Right ventricle myocardium superior (tissue), 1 donor: ENCODE results near the gene THRAP3. TPM values are rescaled to one million over a fixed set of nuclear protein-coding genes. Genes with fewer than 3 reads are reported as not detected.

Experiments used
- ATAC-seq: fragments of 200-7000 bp; cut with Tn5 transposase; one replicate; pipeline ENCODE4 v1.9.1; 2020; ENCODE audit warnings: mild to moderate bottlenecking; ENCODE audit not compliant: poor library complexity
- DNase-seq: peaks from one replicate; pipeline ENCODE4 v3.0.0-alpha.2; 2020
- intact Hi-C: fragments of 100-400 bp; cut with DNase I; formaldehyde crosslinking; loops from one replicate; pipeline ENCODE4 v1.11.2; 2022
- total RNA-seq: library from RNA; stranded (reverse); fragmentation: NEBNext Ultra II Directional; extraction: Animal tissue kit (Norgen Biotek cat#: 25700); gene quantifications from one replicate; pipeline ENCODE4 v1.2.1, GENCODE V29; 2021
- donor health status: DM: no; HTN: yes; CAD: no; lungs with severe emphysema.

The THRAP3 gene
- total RNA-seq, 1 donor from 2014 or later: 57.6 TPM

DNA sequence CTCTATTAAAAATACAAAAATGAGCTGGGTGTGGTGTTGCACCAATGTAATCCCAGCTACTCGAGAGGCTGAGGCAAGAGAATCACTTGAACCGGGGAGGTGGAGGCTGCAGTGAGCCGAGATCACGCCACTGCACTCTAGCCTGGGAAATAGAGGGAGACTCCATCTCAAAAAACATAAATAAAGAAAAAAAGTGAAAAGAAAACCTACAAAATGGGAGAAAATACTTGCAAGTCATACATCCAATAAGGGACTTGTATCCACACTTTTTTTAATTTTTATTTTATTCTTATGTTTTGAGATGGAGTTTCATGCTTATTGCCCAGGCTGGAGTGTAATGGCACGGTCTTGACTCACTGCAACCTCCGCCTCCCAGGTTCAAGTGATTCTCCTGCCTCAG, 52.4 kb downstream of the THRAP3 start:
- no peak for ATAC-seq

DNA sequence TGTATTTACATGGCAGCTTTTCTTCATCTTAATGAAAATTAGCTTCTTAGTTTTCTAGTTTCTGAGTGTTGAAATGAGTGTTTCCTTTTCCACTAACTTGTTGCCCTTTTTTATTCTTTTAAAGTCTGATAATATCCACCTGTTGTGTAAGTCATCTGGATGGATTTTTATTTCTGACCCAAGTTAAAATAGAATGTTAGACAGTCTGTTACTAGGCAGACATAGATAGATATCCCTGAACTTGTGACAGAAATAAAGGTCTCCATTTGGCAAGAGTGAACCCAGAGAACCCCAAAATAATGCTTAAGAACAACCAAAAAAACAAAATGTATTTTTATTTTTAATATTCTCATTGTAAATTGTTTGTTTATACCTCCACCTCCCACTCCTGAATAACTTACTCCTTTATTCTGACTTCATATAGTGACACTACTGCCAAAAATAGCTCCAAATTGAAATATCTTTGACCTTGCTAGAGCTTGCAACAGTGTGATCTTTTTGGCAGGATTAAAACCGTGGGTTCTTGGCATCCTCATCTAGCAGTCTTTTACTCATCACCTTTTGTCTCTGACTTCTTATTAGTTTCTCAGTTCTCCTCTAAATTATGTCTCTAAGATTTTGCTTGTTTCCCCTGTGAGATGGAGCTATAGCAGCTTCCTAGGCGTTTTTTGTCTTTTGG, 55.0 kb downstream of the THRAP3 start:
- intact Hi-C loops: no loop called here

More for the DNA sequence above, 52.4 kb downstream of the THRAP3 start:
- DNase-seq: no peak
- intact Hi-C loops: no loop called here

DNA sequence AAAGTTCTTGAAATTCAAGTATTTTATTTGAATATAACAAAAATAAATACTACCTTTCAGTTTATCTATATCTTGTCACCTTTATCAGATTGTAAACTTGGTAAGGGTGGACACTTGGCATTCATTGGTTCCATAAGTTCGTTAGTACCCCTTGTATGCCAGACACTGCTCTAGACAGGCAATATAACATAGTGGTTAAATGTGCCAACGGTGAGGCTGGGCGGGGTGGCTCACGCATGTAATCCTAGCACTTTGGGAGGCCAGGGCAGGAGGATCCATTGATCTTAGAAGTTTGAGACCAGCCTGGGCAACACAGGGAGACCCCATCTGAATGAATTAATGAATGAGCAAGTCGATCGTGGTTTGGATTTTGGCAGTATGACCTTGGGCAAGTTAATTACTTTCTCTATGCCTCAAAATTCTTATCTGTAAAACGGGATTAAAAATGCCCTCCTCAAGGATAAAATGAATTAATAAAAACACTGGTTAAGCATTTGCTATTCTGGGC, 55.6 kb downstream of the THRAP3 start:
- intact Hi-C loops: loop anchor here (5.0 kb wide), 1 partner anchor 58 kb away; the partner anchor contains the start of gene THRAP3
- DNase-seq (no peak), ATAC-seq (peak; percentile 13)

More for the DNA sequence above, 55.0 kb downstream of the THRAP3 start:
- DNase-seq: no peak
- peak; percentile 71 for ATAC-seq

DNA sequence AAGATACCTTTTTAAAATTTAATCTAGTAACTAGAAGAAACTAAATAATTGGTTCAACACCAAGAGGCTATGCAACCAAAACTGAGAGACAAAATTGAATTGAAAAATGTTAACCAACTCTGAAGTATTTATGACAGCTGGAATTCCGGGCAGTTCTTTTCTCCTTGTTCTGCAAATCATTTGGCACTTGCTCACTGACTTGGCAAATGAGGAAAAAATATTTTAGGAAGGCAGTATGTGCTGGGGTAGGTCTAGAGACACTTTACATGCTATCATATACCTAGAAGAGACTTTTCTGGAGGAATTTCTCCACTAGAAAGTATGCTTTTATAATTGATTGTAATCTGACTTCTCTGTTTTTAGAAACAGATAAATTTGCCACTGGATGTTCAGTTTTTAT, 59.8 kb downstream of the THRAP3 start:
- peak; percentile 46 for ATAC-seq
- DNase-seq: no peak
- intact Hi-C loops: loop anchor here (5.0 kb wide), 1 partner anchor 62 kb away; the partner anchor contains the start of gene THRAP3

DNA sequence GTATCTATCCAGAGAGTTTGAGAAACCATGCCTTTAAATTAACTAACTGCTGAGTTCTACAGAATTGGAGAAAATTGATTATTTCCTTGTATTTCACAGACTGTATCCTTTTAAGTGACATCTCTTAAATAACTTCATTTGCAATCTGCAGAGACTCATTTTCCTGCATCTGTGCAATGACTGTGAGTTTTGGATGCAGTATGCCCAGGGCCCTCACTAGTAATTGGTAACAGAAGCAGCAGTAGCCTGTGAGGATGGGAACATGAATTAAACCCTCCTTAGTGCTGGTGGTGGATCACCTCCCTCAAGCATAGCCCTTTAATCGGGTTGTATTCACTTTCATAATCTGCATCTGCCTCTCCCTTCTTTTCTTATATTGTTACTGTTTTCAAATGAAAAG, 60.3 kb downstream of the THRAP3 start:
- ATAC-seq: peak; percentile 21
- intact Hi-C loops: loop anchor here (5.0 kb wide), 1 partner anchor 62 kb away; the partner anchor contains the start of gene THRAP3
- no peak for DNase-seq

DNA sequence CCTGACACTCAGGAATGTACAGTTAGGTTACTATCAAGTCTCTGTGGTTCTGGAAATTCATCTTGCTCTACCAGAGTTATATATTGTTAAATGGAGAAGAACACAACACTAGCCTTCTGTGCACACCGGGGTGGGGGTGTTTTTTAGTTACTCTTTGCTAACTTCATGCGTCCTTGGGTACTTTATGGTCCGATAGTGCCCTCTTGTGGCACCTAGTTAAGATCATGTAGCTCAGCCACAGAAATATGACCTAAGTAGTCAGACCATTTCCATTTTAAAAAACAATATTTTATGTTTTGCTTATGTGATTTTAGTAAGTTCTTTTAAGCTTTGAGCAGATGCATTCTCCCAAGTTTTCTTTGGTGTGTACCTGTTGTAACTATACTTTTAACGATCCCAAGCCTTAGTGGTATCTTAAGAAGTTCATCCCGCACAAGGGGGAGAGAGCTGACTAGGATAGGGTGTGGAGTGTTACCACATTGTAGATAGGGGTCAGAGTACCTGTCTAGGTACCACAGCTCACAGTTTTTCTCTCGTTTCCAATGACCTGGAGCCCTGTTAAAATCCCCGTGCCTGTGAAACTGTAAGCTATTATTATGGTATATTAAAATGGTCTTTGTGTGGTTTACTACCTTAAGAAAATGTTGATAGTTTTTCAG, 61.3 kb downstream of the THRAP3 start:
- DNase-seq (no peak), ATAC-seq (peak; percentile 82)
- intact Hi-C loops: loop anchor here (5.0 kb wide), 2 partner anchors 128 to 188 kb away; partner anchors contain the start of gene MAP7D1

DNA sequence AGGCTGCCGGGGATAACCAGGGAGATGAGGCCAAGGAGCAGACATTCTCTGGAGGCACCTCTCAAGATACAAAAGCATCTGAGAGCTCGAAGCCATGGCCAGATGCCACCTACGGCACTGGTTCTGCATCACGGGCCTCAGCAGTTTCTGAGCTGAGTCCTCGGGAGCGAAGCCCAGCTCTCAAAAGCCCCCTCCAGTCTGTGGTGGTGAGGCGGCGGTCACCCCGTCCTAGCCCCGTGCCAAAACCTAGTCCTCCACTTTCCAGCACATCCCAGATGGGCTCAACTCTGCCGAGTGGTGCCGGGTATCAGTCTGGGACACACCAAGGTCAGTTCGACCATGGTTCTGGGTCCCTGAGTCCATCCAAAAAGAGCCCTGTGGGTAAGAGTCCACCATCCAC, 62.6 kb downstream of the THRAP3 start:
- intact Hi-C loops: loop anchor here (5.0 kb wide), 2 partner anchors 130 to 190 kb away; partner anchors contain the start of gene MAP7D1
- ATAC-seq (no peak), DNase-seq (no peak)

DNA sequence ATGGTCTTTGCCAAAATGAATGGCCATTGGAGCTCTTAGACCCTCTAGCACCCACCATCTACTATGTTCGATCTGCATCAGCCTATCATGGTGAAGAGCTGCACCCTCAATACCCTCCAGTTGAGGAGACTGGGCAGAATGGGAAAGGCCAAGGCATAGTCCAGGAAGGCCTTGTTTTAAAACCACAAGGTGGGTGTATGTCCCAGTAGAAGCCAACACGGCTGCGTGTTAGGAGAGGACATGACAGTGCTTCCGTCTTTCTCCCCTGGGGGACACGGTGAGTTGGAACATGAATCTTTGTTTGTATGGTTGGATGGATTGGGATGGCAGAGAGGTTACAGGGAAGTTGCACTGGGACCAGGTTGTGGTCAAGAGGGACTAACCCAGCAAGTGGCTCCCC, 63.4 kb downstream of the THRAP3 start:
- DNase-seq (no peak), ATAC-seq (no peak)
- intact Hi-C loops: loop anchor here (5.0 kb wide), 2 partner anchors 130 to 190 kb away; partner anchors contain the start of gene MAP7D1

DNA sequence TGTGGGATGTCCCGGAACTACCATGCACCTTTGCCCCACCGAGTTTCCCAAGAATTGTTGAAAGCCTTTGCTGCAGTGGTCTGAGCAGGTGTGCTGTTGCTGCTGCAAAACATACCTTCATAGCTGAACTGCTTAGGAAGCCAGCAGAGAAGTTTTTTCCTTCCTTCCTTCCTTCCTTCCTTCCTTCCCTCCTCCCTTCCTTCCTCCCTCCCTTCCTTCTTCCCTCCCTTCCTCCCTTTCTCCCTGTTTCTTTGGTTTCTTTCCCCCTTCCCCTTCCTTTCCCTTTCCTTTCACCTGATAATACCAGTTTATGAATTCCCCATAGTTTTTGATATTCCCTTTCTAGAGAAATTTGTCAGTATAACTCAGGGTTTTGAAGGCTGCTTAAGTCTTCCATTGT, 71.1 kb downstream of the THRAP3 start:
- intact Hi-C loops: no loop called here
- DNase-seq: no peak
- no peak for ATAC-seq

DNA sequence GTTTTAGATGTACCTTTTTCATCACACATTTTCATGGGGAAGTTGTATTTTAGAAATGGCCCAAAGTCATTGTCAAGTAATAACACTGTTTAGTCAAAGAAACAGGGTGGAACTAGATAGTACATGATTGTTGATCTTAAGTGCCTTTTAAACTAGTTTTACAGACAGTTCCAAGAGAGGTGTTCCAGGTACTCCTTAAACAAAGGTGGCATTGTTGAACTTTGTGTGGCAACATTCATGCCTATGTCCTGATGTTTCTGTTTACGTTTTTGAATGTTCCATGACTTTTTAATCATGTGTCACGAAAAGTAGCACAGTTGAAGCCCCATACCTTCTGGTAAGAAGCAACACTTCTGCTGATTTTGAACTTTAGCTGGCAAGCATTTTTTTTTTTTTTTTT, 72.8 kb downstream of the THRAP3 start:
- intact Hi-C loops: no loop called here
- ATAC-seq (no peak), DNase-seq (no peak)

DNA sequence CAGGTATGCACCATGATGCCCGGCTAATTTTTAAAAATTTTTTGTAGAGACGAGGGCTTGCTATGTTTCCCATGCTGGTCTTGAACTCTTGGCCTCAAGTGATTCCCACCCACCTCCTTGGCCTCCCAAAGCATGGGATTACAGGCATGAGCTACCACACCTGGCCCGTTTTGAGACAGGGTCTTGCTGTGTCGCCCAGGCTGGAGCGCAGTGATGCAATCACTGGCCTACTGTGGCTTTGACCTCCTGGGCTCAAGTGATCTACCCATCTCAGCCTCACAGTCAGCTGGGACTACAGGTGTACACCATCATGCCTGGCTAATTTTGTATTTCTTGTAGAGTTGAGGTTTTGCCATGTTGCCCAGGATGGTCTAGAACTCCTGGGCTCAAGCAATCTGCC, 74.4 kb downstream of the THRAP3 start:
- DNase-seq: no peak
- ATAC-seq: no peak
- intact Hi-C loops: no loop called here

DNA sequence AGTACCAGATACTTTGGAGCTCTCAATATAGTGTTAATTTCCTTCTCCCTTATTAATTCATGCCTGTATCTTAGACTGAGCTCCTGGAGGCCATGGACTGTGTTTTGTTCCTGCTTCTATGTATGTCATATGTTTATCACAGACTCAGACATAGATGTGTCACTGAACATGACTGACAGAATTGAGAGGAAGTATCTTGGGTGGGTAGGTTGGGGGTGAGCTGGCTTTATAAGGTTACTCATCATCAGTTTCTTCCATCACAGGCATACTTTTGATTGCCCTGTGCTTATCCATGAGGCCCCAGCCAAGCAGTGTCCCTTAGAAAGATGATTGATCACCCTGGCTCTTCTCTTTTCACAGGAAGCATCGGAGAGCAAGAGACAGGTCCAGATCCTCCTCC, 76.3 kb downstream of the THRAP3 start:
- no peak for ATAC-seq
- intact Hi-C loops: no loop called here

DNA sequence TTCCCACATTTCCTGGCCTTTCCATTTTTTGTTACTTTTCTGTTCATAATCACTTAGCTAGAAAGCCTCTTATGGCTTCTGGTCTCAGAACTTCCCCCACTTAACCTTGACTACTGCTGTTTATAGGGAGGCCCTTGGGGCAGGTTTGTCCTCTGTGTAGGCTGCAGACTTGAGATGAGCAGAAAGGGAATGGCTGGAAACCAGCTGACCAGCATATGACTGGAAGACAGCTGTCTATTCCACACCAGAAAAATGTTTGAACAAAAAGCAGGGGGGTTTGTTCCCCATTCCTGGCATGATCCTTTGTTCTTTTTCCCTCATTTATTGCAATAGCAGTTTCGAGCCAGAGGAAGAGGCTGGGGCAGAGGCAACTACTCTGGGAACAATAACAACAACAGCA, 77.0 kb downstream of the THRAP3 start:
- intact Hi-C loops: no loop called here

More for the DNA sequence above, 76.3 kb downstream of the THRAP3 start:
- no peak for DNase-seq

DNA sequence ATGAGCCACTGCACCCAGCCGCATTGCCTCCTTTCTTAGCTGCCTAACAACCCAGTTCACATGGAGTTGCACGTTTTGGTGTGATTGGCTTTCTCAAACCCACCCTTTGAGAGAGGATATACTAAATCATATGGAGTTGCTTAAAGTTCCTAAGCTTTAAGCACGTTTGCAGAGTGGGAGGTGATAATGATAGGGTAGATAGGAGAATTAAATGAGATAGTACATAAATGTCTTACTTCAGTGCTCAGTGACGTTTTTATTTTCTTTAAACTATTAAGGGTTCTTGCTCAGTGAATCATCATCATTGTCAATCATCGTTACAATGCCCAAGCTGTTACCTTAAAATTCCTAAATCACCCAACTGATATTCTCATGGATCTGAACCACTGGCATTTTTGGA, 79.0 kb downstream of the THRAP3 start:
- DNase-seq: no peak
- intact Hi-C loops: no loop called here
- no peak for ATAC-seq

More for the DNA sequence above, 77.0 kb downstream of the THRAP3 start:
- ATAC-seq (no peak), DNase-seq (no peak)

DNA sequence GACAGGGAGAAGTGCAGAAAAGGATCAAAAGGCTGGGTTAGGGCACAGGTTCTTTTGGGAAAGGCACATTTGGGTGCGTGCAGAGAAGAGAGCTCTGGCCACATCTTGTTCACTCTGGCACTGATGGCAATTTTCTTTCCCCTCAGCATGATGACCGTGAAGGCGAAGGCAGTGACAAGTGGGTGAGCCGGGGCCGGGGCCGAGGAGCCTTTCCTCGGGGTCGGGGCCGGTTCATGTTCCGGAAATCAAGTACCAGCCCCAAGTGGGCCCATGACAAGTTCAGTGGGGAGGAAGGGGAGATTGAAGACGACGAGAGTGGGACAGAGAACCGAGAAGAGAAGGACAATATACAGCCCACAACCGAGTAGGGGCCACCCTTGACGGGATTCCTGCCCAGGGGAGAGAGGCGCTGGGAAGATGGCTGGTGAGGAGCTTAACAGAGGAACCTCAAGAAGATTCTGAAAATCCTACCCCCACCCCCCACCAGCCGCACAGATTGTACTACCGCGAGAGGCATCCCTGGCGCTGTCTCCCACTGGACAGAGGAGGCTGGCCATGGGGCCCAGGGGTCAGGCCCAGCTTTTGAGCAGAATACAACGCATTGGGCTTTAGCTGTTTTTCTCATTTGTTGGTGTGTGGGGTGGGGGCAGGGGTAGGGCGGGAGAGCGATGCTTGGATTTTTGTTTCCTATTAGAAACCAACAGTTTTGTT, 79.6 kb downstream of the THRAP3 start:
- DNase-seq (no peak), ATAC-seq (no peak)
- intact Hi-C loops: no loop called here

DNA sequence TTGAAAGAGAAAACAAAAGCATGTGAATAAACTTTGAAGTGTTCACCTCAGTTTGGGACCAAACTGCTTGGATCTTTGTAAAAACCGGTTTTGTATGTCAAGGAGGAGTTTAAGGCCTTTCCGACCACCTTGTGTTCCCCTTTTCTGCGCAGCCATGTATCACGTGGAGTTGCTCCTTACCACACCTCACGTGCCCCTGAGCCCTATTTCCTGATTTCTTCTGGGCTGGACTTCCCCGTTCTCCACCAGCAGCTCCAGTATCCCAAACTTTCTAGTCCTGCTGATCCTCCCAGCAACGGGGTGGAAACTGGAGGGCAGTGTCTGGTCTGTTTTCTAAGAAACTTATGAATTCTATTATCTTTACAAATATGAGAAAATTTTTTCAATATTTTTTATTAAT, 80.3 kb downstream of the THRAP3 start:
- intact Hi-C loops: no loop called here

DNA sequence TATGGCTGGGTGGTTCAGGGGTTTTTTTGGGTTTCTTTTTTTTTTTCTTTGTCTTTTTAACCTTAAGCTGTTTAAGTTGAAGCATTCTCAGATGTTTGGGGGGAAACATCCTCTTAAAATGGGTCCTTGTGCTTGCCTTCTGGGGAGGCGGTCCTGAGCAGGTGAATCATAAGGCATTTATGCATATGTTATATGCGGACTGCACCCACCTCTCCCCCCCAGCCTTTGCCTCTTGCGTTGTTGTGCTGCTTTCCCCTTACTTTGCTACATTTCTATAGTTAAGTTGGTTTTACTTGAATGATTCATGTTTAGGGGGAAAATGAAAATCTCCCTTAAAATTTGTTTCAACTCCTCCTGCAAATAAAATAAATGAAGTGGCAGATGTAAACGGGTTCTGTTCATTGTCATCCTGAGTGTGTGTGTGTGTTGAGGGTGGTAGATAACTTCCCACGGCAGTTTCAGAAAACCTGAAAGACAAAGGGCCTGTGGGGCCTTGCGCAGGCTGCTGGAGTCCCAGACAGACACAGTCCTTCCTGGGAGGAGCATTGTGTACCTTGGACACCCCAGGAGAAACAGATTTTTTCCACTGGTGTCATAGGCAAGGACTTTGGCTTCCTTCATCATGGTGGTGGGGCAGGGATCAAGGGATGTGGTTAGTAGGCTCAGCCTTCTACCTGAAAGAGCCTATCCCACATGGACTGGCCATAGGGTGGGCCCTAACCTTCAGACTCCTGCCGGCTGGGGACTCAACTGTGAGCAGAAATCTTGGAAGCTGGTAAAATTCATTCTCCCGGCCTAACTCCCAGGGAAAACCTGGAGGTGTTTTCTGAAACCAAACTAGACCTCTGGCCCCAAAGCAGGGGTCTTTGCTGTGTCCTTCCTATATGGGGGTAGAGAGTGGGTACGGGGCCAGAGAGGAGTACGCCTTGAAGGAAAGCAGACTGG, 81.0 kb downstream of the THRAP3 start:
- intact Hi-C loops: no loop called here
- ATAC-seq (no peak), DNase-seq (no peak)

More for the DNA sequence above, 80.3 kb downstream of the THRAP3 start:
- no peak for ATAC-seq
- DNase-seq: no peak

DNA sequence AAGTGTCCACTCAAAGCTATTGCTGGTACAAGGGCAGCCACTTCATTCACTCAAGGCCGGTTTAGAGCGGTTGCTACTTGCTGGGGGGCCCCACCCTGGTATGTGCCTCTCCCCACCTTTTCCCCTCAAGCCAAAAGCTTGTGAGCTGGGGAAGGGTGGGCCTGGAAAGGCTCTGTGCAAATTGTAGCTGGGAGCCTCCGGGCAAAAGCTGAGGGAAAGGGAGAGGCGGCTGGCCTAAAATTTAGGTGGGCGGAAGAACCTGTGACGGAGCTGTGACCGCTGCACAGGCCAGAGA, 81.6 kb downstream of the THRAP3 start:
- no peak for DNase-seq
- ATAC-seq: no peak
- intact Hi-C loops: no loop called here
